Lung (tissue), 12 donors: ENCODE results near the gene PHF21A. TPM values are rescaled to one million over a fixed set of nuclear protein-coding genes. Genes with fewer than 3 reads are reported as not detected.

Source experiments
- ATAC-seq: fragments of 200-7000 bp; cut with Tn5 transposase; one replicate; pipeline ENCODE4 v1.9.1; 2020; ENCODE audit warnings: moderate number of reproducible peaks; ENCODE audit not compliant: insufficient read depth, low FRiP score
- DNase-seq, 3 donors: peaks; one replicate each; pipeline ENCODE4 v3.0.0-alpha.2; 2013 to 2017
- H3K27ac ChIP-seq, 2 donors: one replicate each; pipeline ENCODE4 v1.5.1; 2013; ENCODE audit warnings: mild to moderate bottlenecking in 2 of 2, moderate library complexity in 2 of 2, control low read depth in 1 of 2, inconsistent platforms in 1 of 2, low read depth in 1 of 2, low read length in 1 of 2
- H3K27me3 ChIP-seq, 3 donors: one replicate each; pipeline ENCODE4 v1.5.1; 2013; ENCODE audit warnings: low read length in 2 of 3; ENCODE audit not compliant: control insufficient read depth in 3 of 3, insufficient read depth in 3 of 3
- H3K36me3 ChIP-seq, 4 donors: one replicate each; pipeline ENCODE4 v1.5.1; 2013; ENCODE audit warnings: low read length in 4 of 4, mild to moderate bottlenecking in 1 of 4, moderate library complexity in 1 of 4; ENCODE audit not compliant: control insufficient read depth in 4 of 4, insufficient read depth in 4 of 4
- H3K4me1 ChIP-seq, 5 donors: one replicate each; pipeline ENCODE4 v1.5.1; 2013; ENCODE audit warnings: low read length in 5 of 5, mild to moderate bottlenecking in 2 of 5, moderate library complexity in 1 of 5; ENCODE audit not compliant: control insufficient read depth in 5 of 5, insufficient read depth in 5 of 5
- H3K4me3 ChIP-seq: one replicate; pipeline ENCODE4 v1.5.1; 2013; ENCODE audit warnings: mild to moderate bottlenecking, control low read depth, moderate library complexity
- H3K9ac ChIP-seq, 2 donors: one replicate each; pipeline ENCODE4 v1.5.1; 2013; ENCODE audit warnings: low read length in 2 of 2, control low read depth in 1 of 2; ENCODE audit not compliant: insufficient read depth in 1 of 2
- H3K9me3 ChIP-seq, 4 donors: one replicate each; pipeline ENCODE4 v1.5.1; 2013; ENCODE audit warnings: low read length in 3 of 4, mild to moderate bottlenecking in 1 of 4, moderate library complexity in 1 of 4; ENCODE audit not compliant: control insufficient read depth in 4 of 4, insufficient read depth in 3 of 4
- CTCF ChIP-seq: IDR thresholded peaks from 2 replicates; pipeline ENCODE4 v1.5.1; 2012; ENCODE audit warnings: mild to moderate bottlenecking; ENCODE audit errors: control extremely low read depth, extremely low read depth
- WGBS, 2 donors: extraction: QIAGEN DNeasy Blood & Tissue Kit; methylation state at CpG; one replicate each; pipeline ENCODE4 v1.1.7; 2013; 5-methylcytosine and 5-hydroxymethylcytosine counted together
- polyA plus RNA-seq, 2 donors: library from polyadenylated mRNA; stranded (reverse); fragments of 200-250 nt; gene quantifications; one replicate each; pipeline ENCODE4 v1.2.1, GENCODE V29; 2013
- total RNA-seq, 2 donors: library from RNA; depleted of rRNA in 1 of 2; stranded (reverse); fragments of >200 nt in 1 of 2; gene quantifications; one replicate each; pipeline ENCODE4 v1.2.1, GENCODE V29; 2014 to 2021
- donor health status: control.
- donor health status: control.
- donor health status: Bipolar disorder and iron deficiency.
- donor health status: healthy.
- donor health status: DM: yes; HTN: yes; CAD: no.

Gene PHF21A
- total and polyA plus RNA-seq, 4 donors, result 16.2 to 57.0 (median 29.9) TPM

- no peak overlapping the region for H3K4me3 ChIP-seq
- H3K27me3 ChIP-seq, result no peaks in the 10 kb centered on the region
- no peak overlapping the region for H3K27ac ChIP-seq
- WGBS, 2 donors, result 96 to 99% methylated on average over 3 of the region's 3 CpGs
- no peak for ATAC-seq
- H3K9ac ChIP-seq, result no peak overlapping the region
- no peaks in the 10 kb centered on the region for H3K36me3 ChIP-seq
- H3K4me1 ChIP-seq, result no peaks in the 10 kb centered on the region
- TF ChIP-seq CTCF, result no peak
- no peak for DNase-seq
- no peaks in the 10 kb centered on the region for H3K9me3 ChIP-seq
Observed at GRCh38 chr11:46141597-46141996, 20.3 kb upstream of the PHF21A start.

GRCh38 chr11:46134540-46134939, 13.3 kb upstream of the PHF21A start:
- no peak overlapping the region for H3K27ac ChIP-seq
- no peak overlapping the region for H3K9ac ChIP-seq
- no peak for ATAC-seq
- no peaks in the 10 kb centered on the region for H3K9me3 ChIP-seq
- DNase-seq, result no peak
- H3K4me3 ChIP-seq, result no peak overlapping the region
- H3K36me3 ChIP-seq, result no peaks in the 10 kb centered on the region
- no peak for TF ChIP-seq CTCF
- 85 to 96% methylated on average over 3 of the region's 3 CpGs for WGBS, 2 donors
- no peaks in the 10 kb centered on the region for H3K4me1 ChIP-seq
- peaks cover 0 to 2% (median 0%) of the 10 kb centered on the region in 3 donors for H3K27me3 ChIP-seq

GRCh38 chr11:46134061-46134460, 12.8 kb upstream of the PHF21A start:
- Histone ChIP-seq H3K27me3 (peaks cover 0 to 2% (median 0%) of the 10 kb centered on the region in 3 donors), H3K27ac (no peak overlapping the region), H3K4me1 (no peaks in the 10 kb centered on the region), H3K4me3 (no peak overlapping the region), H3K9ac (no peak overlapping the region), H3K36me3 (no peaks in the 10 kb centered on the region), H3K9me3 (no peaks in the 10 kb centered on the region)
- DNase-seq (no peak), ATAC-seq (no peak)
- no peak for TF ChIP-seq CTCF
- 82 to 89% methylated on average over 4 of the region's 4 CpGs for WGBS, 2 donors

GRCh38 chr11:46133119-46133518, 11.9 kb upstream of the PHF21A start:
- ATAC-seq, result no peak
- TF ChIP-seq CTCF, result no peak
- H3K9me3 ChIP-seq, result no peaks in the 10 kb centered on the region

More at GRCh38 chr11:46133119-46133518, 11.9 kb upstream of the PHF21A start:
- WGBS, 2 donors, result 40 to 49% methylated on average over 3 of the region's 3 CpGs
- no peak for DNase-seq
- H3K9ac ChIP-seq, result no peak overlapping the region
- H3K4me3 ChIP-seq, result no peak overlapping the region
- no peaks in the 10 kb centered on the region for H3K36me3 ChIP-seq
- H3K4me1 ChIP-seq, result no peaks in the 10 kb centered on the region
- no peak overlapping the region for H3K27ac ChIP-seq
- H3K27me3 ChIP-seq, result peaks cover 0 to 2% (median 0%) of the 10 kb centered on the region in 3 donors
